ENCODE data around the gene MAP3K2. TPM values are rescaled to one million over a fixed set of nuclear protein-coding genes. Genes with fewer than 3 reads are reported as not detected.
"Not testable (repeated sequence)": the region's sequence is repeated elsewhere in the genome, so short reads cannot be mapped to it uniquely, and the experiment has no call there.

MAP3K2 gene
- total and polyA plus RNA-seq, 10 of the 15 experiments (the other 5 are each of a cell fraction or from before 2014, with no cell fraction given) = 2.7 to 39.6 (median 16.1) TPM

- TF ChIP-seq PKNOX1 (IDR thresholded peaks at IDR 0.05) = peak; percentile 21; the same call in 1 of the 2 replicates
- TF ChIP-seq RELB (IDR thresholded peaks at IDR 0.05; ENCODE audit: low read depth) = 0 out of 2 replicates have a peak, but pooled peaks have one; percentile 33
- no peak for TF ChIP-seq ELK1 (IDR thresholded peaks at IDR 0.05; ENCODE audit: low read depth, low read length)
- peak; percentile 52 to 65 for TF ChIP-seq IKZF2 (IDR thresholded peaks at IDR 0.05)
- peak; percentile 71 for TF ChIP-seq CREB1 (IDR thresholded peaks at IDR 0.05; ENCODE audit: low read depth)
- peak; percentile 75 for TF ChIP-seq NFIC (IDR thresholded peaks at IDR 0.05; ENCODE audit: low read depth, low read length)
- no peak for TF ChIP-seq MLLT1 (IDR thresholded peaks at IDR 0.05)
- no peak for TF ChIP-seq RBBP5 (conservative IDR thresholded peaks at IDR 0.05)
- no peak for TF ChIP-seq SMAD1 (IDR thresholded peaks at IDR 0.05; ENCODE audit: low read depth, partially characterized antibody)
These were observed 23.3 kb upstream of the MAP3K2 start (continued) for GRCh38 chr2:127410871-127411652.

- SMC1A ChIA-PET (ENCODE audit: uncharacterized antibody, unreplicated experiment) = interaction anchor here (0.6 to 1.6 kb wide), 4 partner anchors 10 to 402 kb away, joined by 3 to 6 read pairs (median 3); no protein-coding TSS in a partner anchor
These were observed 21.9 kb upstream of the MAP3K2 start for GRCh38 chr2:127409716-127410115.

More at GRCh38 chr2:127409716-127410115, 21.9 kb upstream of the MAP3K2 start:
- H3K9ac ChIP-seq (ENCODE audit: control insufficient read depth, insufficient read depth, low read length); BruUV-seq (replicated peaks); H3K9me3 ChIP-seq (replicated peaks; ENCODE audit: control insufficient read depth, insufficient read depth, low read length); H3K4me2 ChIP-seq (ENCODE audit: control insufficient read depth, insufficient read depth); H3K36me3 ChIP-seq (ENCODE audit: control insufficient read depth in 2 of 2, insufficient read depth in 2 of 2, low read length in 1 of 2); H3K27me3 ChIP-seq (replicated peaks in 1 of 2; ENCODE audit: control insufficient read depth in 2 of 2, insufficient read depth in 2 of 2, low read length in 1 of 2); H4K20me1 ChIP-seq (ENCODE audit: control insufficient read depth, insufficient read depth); H3K27ac ChIP-seq (ENCODE audit: control insufficient read depth, insufficient read depth); H2AFZ ChIP-seq (ENCODE audit: control insufficient read depth, low read depth, low read length); ATAC-seq; in situ Hi-C loops (cut with MboI); H3K79me2 ChIP-seq (ENCODE audit: control insufficient read depth, insufficient read depth, low read length); FAIRE-seq; H3K4me3 ChIP-seq; RAD21 ChIA-PET (ENCODE audit: unreplicated experiment); DNase-seq (ENCODE audit: low read depth, low spot score): not testable (repeated sequence)
- ChIA-PET POLR2A (interaction anchor here (1.2 kb wide), 1 partner anchor 24 kb away, joined by 3 read pairs; no protein-coding TSS in a partner anchor), CTCF (interaction anchor here (1.1 kb wide), 1 partner anchor 213 kb away, joined by 3 read pairs; no protein-coding TSS in a partner anchor)
- 98% methylated on average over 8 of the region's 8 CpGs for WGBS (ENCODE audit: insufficient coverage, insufficient replicate concordance, low lambda C conversion rate, missing lambda C conversion rate)
- intact Hi-C loops (cut with micrococcal nuclease; ENCODE audit: unreplicated experiment) = loop anchor here (2.0 kb wide), 1 partner anchor 55 kb away; no protein-coding TSS in a partner anchor
- peaks cover 16% of the 10 kb centered on the region for H3K4me1 ChIP-seq (ENCODE audit: control insufficient read depth, insufficient read depth, low read length)
